GM19025 (cell line): ENCODE data around the gene ATP9B.

Source experiments
- ATAC-seq: cut with Tn5 transposase; IDR thresholded peaks from one replicate; pipeline ENCODE4 v1.9.1; 2021; ENCODE audit warnings: mild to moderate bottlenecking, low read depth, moderate library complexity; ENCODE audit not compliant: unreplicated experiment

ATP9B gene

DNA sequence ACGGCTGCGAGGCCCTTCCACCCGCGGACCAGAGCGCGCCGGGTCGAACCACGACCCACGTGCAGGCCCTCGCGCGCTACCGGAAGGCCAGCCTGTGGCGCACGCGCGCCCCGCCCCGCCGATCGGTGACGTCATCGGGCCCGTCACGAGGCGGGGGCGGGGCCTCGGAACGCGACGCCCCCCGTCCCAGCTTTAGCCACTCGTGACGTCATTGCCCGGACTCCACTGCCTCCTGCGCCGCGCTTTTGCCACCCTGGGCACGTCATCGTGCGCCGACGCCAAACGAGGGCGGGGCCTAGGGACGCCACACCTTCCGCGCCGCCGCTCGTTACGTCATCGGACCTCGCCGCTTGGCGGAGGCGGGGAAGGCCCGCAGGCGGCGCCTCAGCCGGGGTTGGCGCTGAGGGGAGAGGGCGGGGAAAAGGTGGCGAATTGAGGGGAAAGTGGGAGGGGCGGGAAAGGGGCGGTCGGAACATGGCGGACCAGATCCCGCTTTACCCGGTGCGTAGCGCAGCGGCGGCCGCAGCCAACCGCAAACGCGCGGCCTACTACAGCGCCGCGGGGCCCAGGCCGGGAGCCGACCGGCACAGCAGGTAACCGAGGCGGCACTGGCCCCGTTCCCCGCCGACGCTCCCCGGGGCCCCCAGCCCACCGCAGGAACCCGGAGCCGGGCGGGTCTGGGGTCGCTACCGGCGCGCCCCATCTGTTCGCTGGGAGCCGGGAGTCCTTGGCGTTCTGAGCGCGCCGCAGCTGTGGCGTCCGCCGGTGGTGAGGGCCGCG is at the start of gene ATP9B:
Gene ATP9B, plus strand, starts transcription at position 458 of the 780 bp plus-strand sequence. Its CDS starts 17 bp downstream, at position 475.
- peak; percentile 81 for ATAC-seq

GRCh38 chr18:79019881-79020280 is 49.3 kb upstream of the ATP9B start:
- no peak for ATAC-seq

GRCh38 chr18:79022603-79023002 is 46.6 kb upstream of the ATP9B start:
- ATAC-seq = no peak

GRCh38 chr18:79026491-79026890 is 42.7 kb upstream of the ATP9B start:
- ATAC-seq = no peak

GRCh38 chr18:79030680-79031079 is 38.5 kb upstream of the ATP9B start:
- ATAC-seq = no peak

DNA sequence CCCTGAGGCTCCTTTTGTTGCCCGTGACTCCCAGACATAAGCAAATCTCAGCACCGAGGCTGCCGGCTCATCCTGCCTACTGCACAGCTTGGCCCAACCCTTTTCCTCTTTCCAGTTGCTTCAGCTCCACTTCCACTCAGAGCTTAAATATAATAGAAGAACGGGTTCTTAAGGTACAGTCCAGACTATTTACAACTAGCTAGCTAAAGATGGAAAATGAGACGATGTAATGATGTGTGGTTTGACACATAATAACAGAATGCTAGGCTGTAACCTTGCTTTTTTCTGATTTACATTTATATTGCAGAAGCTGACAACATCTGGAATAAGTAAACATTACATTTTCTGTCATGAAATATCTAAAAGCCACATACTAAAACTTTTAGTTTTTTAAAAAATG is 26.9 kb upstream of the ATP9B start:
- no peak for ATAC-seq

DNA sequence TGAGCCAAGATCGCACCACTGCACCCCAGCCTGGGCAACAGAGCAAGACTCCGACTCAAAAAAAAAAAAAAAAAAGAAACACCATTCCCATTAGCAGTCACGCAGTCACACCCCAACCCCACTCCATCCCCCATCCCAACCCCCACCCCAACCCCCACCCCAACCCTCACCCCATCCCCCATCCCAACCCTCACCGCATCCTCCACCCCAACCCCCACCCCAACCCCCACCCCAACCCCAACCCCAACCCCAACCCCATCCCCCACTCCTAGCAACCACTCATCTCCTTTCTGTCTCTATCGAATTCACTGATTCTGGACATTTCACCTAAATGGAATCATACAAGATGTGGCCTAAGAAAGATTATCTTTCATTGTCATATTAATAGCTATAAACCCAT is 25.9 kb upstream of the ATP9B start:
- ATAC-seq = no peak

GRCh38 chr18:79046522-79046921 is 22.7 kb upstream of the ATP9B start:
- no peak for ATAC-seq

GRCh38 chr18:79047556-79048244 is 21.5 kb upstream of the ATP9B start:
- no peak for ATAC-seq

DNA sequence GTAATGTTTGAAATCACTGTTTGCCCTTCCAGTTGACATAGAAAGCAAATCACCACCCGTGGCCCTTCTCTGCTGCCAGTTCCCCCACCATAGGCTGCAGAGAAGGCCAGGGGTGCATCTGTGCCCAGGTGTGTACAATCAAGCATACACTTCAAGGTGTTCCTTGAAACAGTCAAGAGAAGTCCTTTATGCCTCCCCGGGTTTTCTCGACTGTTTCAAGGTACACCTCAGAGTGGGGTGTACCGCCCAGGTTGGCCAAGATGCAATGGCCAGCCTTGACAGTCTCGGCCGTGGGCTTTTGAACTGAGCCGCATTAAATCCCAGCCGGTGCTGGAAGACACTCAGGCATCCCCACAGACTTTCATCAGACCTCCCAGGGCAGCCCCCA is 21.0 kb upstream of the ATP9B start:
- no peak for ATAC-seq

DNA sequence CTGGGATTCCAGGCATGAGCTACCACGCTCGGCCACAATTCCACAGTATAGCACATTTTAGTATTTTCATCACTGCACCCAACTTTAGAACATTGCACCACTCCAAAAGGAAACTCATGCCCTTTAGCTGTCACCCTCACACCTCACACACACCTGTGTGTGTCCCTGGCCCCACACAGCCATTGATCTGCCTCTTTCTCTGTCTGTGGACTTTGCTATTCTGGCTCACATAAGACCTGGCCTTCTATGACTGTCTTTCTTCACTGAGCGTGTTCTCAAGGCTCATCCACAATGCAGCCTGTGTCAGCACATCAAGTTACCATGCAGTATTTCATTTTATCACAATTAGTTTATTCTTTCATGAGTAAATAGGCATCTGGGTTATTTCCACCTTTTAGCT is 19.7 kb upstream of the ATP9B start:
- ATAC-seq = no peak

GRCh38 chr18:79050005-79050404 is 19.2 kb upstream of the ATP9B start:
- no peak for ATAC-seq

GRCh38 chr18:79056827-79057367 is 12.3 kb upstream of the ATP9B start:
- ATAC-seq = no peak

- no peak for ATAC-seq
Measured at GRCh38 chr18:79058007-79058406, 11.2 kb upstream of the ATP9B start.

- ATAC-seq = no peak
Measured at GRCh38 chr18:79062806-79063205, 6.4 kb upstream of the ATP9B start.

- ATAC-seq = no peak
Measured at GRCh38 chr18:79064228-79064627, 5.0 kb upstream of the ATP9B start.

DNA sequence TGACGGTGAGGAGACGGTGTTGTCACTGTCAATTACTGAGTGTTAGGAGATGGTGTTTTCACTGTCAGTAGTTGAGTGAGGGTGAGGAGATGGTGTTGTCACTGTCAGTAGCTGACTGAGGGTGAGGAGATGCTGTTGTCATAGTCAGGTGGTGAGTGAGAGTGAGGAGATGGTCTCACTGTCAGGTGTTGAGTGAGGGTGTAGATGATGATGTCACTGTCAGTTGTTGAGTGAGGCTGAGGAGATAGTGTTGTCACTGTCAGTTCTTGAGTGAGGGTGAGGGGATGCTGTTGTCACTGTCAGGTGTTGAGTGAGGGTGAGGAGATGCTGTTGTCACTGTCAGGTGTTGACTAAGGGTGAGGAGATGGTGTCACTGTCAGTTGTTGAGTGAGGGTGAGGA is 3.4 kb upstream of the ATP9B start:
- no peak for ATAC-seq

DNA sequence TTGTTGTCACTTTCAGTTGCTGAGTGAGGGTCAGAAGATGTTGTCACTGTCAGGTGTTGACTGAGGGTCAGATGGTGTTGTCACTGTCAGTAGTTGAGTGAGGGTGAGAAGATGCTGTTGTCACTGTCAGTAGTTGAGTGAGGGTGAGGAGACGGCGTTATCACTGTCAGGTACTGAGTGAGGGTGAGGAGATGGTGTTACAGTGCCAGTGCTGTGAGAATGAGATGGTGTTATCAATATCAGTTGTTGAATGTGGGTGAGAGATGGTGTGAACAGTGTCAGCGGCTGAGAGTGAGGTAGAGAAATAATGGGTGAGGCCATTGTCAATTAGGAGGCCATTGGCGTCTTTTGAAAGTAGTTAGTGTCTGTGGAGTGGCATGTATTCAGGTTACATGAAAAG is 1.6 kb upstream of the ATP9B start:
- ATAC-seq = no peak

DNA sequence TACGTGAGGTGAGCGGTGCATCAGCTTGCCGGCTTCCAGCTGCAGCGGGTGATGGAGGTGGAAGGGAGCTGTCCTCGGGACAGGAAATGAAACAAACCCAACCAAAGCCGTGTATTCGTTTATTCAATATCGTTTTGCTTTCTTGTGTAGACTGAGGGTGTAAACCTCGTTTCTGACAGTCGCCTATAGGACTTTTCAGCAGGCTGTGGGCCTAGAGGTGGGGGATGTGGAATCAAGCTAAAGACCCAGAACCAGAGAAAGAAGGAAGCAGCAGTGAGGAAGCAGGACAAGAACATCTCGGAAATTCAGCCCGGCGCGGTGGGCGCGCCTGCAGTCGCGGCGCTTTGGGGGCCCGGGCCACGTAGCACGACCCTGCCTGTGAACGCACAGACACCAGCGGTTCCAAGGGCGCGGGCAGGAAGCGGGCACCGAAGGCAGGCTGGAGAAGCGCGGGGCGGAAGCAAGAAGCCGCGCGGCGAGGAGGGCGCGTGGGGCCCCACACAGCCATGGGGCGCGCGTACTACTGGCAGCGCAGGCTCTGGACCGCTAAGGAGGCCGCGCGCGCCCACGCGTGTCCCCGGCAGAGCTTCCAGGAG is 755 bp upstream of the ATP9B start:
- ATAC-seq = peak; percentile 26

DNA sequence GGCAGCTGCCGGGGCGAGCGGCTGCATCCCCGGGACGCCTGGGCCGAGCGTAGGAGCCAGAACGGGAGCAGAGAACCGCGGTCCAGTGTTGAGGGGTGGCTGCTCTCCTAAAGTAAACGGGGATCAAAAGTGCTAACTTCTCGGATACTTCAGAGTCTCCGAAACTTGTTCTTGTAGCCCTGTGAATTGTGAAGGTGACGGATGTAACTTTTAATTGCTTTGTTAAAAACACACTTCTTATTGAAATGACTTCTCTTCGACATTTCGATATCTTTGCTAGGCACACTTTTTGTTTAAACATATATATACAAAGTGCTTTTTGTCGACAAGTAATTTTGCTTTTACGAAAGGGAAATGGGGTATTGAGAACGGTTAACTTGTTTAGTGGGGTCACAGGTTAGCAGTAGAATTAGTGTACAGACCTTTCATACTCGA is 540 bp downstream of the ATP9B start:
- no peak for ATAC-seq

DNA sequence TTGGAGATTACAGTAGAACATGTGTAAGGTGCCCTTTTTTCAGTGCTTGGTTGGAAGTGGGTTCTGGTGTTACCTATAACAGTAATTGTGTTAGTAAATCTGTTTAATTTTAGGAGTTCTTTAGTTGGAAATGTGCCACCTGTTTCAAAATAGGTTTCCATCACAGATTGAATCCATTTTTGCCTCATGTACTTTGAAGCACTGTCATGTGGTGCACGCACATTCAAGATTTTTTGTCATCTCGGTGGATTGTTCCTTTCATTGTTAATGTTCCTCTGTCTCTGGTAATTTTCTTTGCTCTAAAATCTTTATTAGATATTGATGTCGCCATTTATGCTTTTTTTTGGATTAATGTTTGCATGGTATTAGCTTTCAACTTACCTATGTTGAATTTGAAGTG is 1.3 kb downstream of the ATP9B start:
- no peak for ATAC-seq
